Testis (tissue), 2 donors: Measurements from ENCODE around the gene CIAPIN1.

Experiments used
- CTCF ChIP-seq, 3 experiments: fragments of 450-650 bp in 2 of 3; fragments of 200-600 bp in 1 of 3; sonication (generic) in 1 of 3; IDR thresholded peaks; one replicate each; pipeline ENCODE4 v1.5.1; 2016 to 2019; ENCODE audit warnings: antibody characterized with exemption in 3 of 3, mild to moderate bottlenecking in 2 of 3, moderate library complexity in 1 of 3
- POLR2A ChIP-seq: fragments of 450-650 bp; IDR thresholded peaks from one replicate; pipeline ENCODE4 v1.6.1; 2017; ENCODE audit warnings: antibody characterized with exemption, mild to moderate bottlenecking, moderate library complexity

DNA sequence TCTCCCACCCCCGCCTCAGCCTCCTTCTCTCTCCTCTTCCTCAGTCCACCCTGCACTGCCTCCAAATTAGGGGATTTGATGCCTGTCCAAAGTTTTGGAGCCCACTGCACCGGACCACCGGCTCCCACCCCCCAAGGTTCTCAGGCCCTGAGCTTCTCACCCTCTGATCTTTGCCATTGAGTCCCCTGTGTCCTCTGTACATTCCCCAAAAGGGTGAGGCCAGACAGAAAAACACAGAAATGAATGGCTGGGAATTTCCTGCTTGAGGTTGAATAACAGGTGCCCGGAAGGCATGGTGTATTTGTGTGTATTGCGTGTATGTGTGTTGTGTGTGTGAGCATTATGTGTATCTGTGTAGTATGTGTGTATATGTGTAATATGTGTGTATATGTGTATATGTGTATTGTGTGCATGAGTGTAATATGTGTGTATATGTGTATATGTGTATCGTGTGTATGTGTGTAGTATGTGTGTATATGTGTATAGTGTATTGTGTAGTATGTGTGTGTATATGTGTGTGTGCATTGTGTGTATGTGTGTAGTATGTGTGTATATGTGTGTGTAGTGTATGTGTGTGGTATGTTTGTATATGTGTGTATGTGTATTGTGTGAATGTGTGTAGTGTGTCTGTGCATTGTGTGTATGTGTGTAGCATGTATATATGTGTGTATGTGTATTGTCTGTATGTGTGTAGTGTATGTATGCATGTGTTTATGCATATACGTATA, 58.7 kb downstream of the CIAPIN1 start:
- TF ChIP-seq CTCF (IDR thresholded peaks at IDR 0.05) (no peak), POLR2A (no peak)
